ENCODE data around the gene MCTP1.

The MCTP1 gene

GRCh38 chr5:95113489-95113888 is 171.4 kb downstream of the MCTP1 start:
- no peak for DNase-seq

GRCh38 chr5:95111141-95111540 is 173.8 kb downstream of the MCTP1 start:
- DNase-seq = no peak

- DNase-seq = no peak
Observed at GRCh38 chr5:95110118-95110517, 174.8 kb downstream of the MCTP1 start.

GRCh38 chr5:95107138-95107537 is 177.8 kb downstream of the MCTP1 start:
- DNase-seq = no peak

- DNase-seq = no peak
Observed at GRCh38 chr5:95105638-95106037, 179.3 kb downstream of the MCTP1 start.

GRCh38 chr5:95102687-95103086 is 182.2 kb downstream of the MCTP1 start:
- no peak for DNase-seq

- no peak for DNase-seq
Observed at GRCh38 chr5:95102080-95102479, 182.8 kb downstream of the MCTP1 start.

GRCh38 chr5:95100551-95100950 is 184.3 kb downstream of the MCTP1 start:
- DNase-seq = no peak

GRCh38 chr5:95098012-95098411 is 186.9 kb downstream of the MCTP1 start:
- DNase-seq = no peak

- no peak for DNase-seq
Observed at GRCh38 chr5:95093211-95093610, 191.7 kb downstream of the MCTP1 start.

GRCh38 chr5:95090774-95091173 is 194.1 kb downstream of the MCTP1 start:
- no peak for DNase-seq

- DNase-seq = no peak
Observed at GRCh38 chr5:95087816-95088317, 197.0 kb downstream of the MCTP1 start.

GRCh38 chr5:95086927-95087815 is 197.7 kb downstream of the MCTP1 start:
- DNase-seq = no peak

GRCh38 chr5:95084757-95085156 is 200.1 kb downstream of the MCTP1 start:
- no peak for DNase-seq

- DNase-seq = no peak
Observed at GRCh38 chr5:95083606-95084005, 201.3 kb downstream of the MCTP1 start.

GRCh38 chr5:95081982-95082381 is 202.9 kb downstream of the MCTP1 start:
- DNase-seq = no peak

GRCh38 chr5:95081500-95081960 is 203.4 kb downstream of the MCTP1 start:
- DNase-seq = no peak

- no peak for DNase-seq
Observed at GRCh38 chr5:95080441-95080840, 204.5 kb downstream of the MCTP1 start.

- no peak for DNase-seq
Observed at GRCh38 chr5:95080030-95080429, 204.9 kb downstream of the MCTP1 start.

- no peak for DNase-seq
Observed at GRCh38 chr5:95078868-95079267, 206.0 kb downstream of the MCTP1 start.

GRCh38 chr5:95076395-95077185 is 208.3 kb downstream of the MCTP1 start:
- DNase-seq = no peak

- no peak for DNase-seq
Observed at GRCh38 chr5:95075111-95075510, 209.8 kb downstream of the MCTP1 start.

- DNase-seq = no peak
Observed at GRCh38 chr5:95072281-95072680, 212.6 kb downstream of the MCTP1 start.

GRCh38 chr5:95070866-95071265 is 214.0 kb downstream of the MCTP1 start:
- DNase-seq = no peak

Measured in activated CD4-positive, CD25-positive, alpha-beta regulatory T cell treated with anti-CD3 and anti-CD28 coated beads, Interleukin-2, amount 50 U/mL, for 72 hours (primary cell).